Measurements from ENCODE around the gene BTBD16.

DNA sequence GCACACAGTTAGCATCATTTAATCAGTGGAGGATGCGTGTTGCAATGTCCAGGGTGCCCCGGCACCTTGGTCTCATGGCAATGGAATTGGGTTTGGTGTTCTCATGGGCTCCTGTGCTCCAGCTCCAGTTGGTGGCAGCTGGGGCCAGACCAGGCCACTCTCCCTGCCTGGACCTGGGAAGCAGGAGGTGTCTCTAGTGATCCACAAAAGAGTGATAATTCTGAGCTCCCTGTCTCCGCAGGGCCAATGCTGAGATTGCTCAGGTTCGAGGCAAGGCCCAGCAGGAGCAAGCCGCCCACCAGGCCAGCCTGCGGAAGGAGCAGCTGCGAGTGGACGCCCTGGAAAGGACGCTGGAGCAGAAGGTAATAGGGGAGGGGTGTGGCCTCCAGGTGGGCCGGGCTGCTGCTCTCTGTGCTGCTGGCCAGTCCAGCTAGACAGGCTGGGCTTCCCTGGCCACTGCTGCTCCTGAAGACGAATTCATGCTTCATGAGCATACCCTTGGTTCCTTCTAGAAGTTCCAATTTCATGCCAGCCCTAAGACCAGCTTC is 21.7 kb upstream of the BTBD16 start:
- TF ChIP-seq, protein P1, sequence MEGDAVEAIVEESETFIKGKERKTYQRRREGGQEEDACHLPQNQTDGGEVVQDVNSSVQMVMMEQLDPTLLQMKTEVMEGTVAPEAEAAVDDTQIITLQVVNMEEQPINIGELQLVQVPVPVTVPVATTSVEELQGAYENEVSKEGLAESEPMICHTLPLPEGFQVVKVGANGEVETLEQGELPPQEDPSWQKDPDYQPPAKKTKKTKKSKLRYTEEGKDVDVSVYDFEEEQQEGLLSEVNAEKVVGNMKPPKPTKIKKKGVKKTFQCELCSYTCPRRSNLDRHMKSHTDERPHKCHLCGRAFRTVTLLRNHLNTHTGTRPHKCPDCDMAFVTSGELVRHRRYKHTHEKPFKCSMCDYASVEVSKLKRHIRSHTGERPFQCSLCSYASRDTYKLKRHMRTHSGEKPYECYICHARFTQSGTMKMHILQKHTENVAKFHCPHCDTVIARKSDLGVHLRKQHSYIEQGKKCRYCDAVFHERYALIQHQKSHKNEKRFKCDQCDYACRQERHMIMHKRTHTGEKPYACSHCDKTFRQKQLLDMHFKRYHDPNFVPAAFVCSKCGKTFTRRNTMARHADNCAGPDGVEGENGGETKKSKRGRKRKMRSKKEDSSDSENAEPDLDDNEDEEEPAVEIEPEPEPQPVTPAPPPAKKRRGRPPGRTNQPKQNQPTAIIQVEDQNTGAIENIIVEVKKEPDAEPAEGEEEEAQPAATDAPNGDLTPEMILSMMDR (IDR thresholded peaks at IDR 0.05) = no peak
- TF ChIP-seq POLR2A (IDR thresholded peaks at IDR 0.05) = no peak
